Stromal cell of bone marrow (primary cell): ENCODE measurements around the gene EFNA1.

Source experiments
- DNase-seq: peaks from one replicate; pipeline ENCODE4 v3.0.0-alpha.2; 2012; ENCODE audit warnings: low read depth

Gene EFNA1

DNA sequence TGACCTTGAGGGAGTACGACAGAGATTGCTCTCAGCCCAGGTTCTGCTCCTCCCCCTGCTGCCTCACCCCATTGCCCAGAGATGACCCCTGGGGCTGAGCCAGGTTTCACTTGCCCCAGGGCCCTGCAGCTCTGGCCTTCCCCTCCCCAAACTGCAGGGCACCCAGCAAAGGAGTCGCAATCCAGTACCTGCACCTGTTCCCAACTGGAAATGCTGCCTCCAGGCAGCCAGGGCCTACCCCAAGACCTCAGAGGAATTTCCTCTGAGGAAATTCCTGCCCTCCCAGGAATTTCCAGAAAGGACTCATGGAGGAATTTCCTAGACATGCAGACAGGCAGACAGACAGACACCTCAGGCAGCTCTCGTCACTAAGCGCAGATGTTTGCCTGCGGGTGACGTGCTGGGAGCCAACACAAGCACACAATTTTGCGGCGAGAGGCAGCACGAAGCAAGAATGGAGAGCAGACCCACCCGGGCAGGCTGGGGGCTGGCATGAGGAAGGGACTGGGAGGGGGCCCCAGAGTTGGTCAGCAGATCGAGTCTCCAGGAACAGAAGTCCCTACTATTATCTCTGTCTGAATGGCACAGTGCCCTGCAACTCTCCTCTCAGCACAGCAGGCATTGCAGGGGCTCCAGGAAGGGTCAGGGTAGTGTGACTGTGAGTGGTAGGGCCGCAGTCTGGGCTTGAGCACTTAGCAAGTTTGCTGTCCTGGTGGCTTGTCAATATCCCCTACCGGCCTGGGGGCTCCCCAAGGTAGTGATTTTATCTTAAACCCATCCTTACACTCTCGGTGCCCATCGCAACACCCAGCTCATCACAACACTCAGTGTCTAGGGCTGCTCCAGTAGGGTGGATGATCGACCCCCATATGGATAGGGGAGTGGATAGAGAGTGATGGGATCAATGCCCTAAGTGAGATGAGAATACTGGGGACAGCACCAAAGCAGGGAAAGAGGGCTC, 2.9 kb upstream of the EFNA1 start:
- DNase-seq, result no peak

- no peak for DNase-seq
Measured at GRCh38 chr1:155125511-155125945, 2.1 kb upstream of the EFNA1 start.

- DNase-seq, result no peak
Measured at GRCh38 chr1:155125946-155126555, 1.6 kb upstream of the EFNA1 start.

GRCh38 chr1:155126556-155127104, 1.0 kb upstream of the EFNA1 start:
- DNase-seq, result no peak

DNA sequence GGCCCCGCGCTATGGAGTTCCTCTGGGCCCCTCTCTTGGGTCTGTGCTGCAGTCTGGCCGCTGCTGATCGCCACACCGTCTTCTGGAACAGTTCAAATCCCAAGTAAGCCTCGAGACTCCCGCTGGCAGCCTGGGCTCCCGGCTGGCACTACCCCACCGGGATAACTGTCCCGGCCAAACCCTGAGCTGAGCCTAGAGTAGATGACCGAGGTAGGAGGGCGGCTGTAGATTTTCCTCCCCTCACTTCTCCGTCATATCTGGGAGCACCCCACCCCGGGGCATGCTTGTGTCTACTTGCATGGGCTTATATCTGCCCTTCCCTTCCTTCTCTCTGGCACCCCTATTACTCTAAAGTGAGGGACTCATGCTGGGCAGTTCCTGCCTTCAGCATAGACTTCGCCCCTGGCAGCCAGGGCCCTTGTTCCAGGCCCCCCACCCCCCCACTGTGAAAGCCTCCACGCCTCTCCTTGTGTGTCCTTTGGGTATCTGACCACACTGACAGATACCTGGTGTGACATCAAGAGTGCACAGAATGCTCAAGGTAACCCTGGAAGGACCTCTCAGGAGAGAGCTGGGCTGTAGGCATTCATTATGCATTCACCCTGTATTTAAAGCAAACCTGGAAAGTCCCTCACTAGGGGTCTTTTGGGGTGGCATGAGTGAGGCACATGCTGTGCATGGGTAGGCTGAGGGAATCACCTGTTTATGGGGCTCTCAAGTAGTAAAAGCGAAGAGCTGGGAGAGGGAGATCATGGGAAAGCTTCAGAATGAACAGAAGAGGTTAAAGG, 485 bp downstream of the EFNA1 start:
- no peak for DNase-seq

DNA sequence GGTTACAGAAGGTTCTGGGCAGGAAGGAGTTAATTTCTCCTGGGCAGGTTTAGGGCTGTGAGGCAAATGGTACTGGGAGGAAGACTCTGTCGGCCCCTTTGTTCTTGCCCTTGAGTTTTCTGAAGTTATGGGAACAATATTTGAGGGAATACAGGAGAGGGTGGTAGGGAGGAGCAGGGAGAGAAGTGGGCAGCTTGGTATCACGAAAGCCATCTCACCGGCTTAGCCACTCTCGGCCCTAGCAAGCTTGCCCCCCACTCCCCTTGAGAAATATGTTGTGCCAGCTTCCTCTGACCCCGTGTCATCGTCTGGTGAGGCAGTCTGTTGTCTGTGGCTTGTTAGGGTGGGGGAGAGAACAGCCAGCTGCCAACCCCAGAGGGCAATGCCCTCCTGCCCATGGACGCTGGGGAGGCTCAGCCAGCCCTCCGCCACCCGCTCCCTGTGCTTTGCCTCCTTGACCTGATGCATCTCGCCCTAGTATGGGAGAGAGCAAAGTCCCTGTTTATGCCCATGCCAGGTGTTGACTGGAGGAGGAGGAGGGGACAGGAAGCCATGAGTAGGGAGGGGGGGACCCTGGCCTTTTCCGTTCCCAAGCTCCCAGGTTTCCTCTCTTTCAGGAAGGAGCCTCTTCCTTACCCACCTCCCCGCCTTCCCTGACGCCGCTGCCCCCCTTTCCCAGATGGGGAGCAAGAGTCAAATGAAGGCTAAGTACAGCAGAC, 1.2 kb downstream of the EFNA1 start:
- DNase-seq, result no peak

DNA sequence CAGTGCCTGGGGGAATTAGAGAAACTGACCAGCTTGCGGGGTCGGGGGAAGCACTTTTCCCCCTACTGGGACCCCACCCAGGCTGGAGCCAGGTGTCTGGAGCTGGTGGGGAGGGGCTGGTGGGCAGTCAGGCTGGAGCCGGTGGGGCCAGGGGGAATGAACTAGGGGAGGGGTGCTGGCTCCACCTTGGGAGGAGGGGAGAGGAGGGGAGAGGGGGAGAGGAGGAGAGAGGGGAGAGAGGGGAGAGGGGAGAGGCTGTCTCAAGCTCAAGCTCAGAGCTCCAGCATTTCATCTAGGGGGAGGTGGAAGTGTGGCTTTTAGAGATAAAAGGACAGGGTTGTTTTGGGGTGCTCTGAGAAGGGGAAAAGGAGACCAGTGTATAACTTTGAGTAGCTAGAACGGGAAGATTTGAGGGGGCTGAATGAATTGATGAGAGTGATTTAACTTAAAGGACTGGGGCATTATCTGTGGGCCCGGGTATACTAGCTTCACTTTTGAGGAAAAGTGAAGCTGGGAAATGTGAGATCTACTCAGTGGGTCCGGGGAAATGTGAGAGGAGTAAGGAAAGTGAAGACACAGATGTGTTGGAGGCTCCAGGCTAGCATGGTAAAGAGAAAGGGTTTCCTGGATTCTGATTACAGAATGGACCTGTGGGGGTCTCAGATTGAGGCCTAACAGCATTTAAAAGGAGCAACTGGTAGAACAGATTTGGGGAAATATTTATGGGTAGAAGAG, 2.8 kb downstream of the EFNA1 start:
- DNase-seq, result no peak

GRCh38 chr1:155131285-155131684, 3.6 kb downstream of the EFNA1 start:
- DNase-seq, result no peak

DNA sequence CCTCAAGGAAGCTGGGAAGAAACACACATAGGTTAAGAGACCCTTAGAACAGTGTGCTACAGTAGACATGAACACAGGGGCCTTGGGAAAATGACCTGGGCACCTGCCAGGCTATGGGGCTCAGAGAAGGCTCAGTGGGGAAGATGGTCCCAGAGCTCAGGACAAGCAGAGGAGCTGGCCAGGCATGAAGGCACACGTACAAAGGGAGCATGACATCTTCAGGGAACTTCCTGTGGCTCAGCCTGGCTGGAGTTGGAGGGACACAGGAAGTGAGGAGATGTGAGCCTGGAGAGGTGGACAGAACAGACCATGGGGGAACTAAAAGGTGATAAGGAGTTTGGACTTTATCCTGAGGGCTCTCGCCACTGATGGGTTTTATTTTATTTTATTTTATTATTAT, 4.2 kb downstream of the EFNA1 start:
- no peak for DNase-seq

DNA sequence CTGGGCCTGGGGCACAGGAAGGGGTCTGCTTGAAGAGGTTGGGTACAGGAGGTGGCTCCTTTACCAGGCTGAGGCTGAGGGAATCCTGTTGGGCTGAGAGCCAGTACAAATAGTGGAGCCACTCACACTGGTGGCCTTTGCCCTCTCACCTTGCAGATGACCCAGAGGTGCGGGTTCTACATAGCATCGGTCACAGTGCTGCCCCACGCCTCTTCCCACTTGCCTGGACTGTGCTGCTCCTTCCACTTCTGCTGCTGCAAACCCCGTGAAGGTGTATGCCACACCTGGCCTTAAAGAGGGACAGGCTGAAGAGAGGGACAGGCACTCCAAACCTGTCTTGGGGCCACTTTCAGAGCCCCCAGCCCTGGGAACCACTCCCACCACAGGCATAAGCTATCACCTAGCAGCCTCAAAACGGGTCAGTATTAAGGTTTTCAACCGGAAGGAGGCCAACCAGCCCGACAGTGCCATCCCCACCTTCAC, 6.2 kb downstream of the EFNA1 start:
- no peak for DNase-seq

GRCh38 chr1:155134322-155134721, 6.6 kb downstream of the EFNA1 start:
- DNase-seq, result no peak

DNA sequence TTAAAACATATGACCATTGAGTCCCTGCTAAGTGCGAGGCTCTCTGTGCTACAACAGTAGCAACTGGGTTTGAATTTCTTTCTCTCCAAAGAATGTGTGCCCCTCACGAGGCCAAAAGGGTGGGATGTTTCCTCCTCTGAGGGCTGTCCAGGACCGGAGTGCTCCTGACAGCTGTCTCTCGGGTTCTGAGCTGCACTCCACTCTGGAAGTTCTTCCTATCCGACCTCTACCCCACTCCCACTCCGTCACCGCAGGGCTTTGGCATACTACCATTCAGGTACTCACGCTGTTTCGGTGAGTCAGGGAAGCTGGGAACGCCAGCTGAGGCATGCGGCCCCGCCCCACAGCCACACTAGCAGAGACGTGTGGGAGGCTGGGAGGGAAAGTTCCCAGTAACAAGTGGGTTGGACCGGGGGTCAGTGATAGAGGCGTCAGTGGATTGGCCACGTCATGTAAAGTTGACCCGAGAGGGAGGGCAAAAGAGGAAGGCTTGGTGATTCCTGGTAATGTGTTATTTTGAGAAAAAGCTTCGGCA, 7.3 kb downstream of the EFNA1 start:
- DNase-seq, result peak; percentile 87

DNA sequence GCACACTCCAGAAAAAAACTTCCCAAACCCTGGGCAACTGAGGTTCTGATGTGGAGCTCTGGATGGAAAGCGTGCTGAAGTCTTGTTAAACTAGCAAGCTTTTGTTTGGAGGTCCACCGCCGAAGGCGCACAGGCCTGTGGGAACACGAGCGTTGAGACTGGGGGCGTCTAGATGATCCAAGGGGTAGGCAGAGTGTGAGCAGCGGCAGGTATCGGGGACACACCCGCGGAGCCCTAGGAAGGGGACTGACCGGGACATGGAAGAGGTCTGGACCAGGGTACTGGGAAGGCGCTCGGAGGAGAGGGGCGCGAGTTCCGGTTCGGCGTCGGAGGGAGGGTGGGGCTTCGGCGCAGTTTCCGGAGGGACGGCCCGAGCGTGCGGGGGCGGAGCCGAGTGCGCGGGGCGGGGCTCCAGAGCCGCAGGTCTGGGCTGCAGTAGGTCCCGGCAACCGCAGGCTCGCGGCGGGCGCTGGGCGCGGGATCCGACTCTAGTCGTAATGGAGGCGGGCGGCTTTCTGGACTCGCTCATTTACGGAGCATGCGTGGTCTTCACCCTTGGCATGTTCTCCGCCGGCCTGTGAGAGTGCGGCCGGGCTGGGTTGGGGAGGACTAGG, 7.8 kb downstream of the EFNA1 start, which contains the start of gene SLC50A1:
TSS of gene SLC50A1 (plus strand) at position 438 of the 614 bp plus-strand sequence. CDS start at position 498, 60 bp downstream.
- peak; percentile 81 for DNase-seq

GRCh38 chr1:155136748-155137147, 9.1 kb downstream of the EFNA1 start:
- DNase-seq, result no peak

DNA sequence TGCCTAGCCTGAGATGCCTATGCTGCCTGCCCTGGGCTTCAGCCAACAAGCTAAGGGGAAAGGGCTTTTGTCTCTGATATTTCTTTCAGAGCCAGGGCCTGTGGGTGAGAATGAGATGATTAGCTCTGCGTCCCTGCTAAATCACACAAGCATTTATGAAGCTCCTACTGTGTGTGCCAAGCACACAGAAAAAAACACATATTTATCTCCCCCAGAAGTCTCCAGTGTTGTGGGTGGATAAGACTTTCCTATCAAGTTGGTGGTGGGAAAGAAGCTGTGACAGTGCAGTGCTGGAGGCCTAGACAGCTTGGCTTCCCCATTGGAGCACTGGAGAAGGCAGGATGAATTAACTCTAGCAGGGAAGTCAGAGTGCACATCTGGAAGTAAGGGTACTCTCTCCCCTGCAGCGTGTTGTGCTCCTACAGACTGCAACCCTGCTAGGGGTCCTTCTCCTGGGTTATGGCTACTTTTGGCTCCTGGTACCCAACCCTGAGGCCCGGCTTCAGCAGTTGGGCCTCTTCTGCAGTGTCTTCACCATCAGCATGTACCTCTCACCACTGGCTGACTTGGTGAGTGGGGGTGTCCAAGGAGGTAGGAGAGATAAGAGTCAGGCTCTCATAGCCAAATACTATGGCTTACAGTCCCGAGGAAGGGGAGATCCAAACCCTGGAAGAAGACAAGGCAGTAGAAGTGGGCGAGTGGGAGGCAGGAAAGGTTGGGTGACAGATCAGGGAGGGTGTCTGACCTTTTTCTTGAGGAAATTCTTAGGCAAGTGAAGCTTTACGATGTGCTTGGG, 9.7 kb downstream of the EFNA1 start:
- no peak for DNase-seq

DNA sequence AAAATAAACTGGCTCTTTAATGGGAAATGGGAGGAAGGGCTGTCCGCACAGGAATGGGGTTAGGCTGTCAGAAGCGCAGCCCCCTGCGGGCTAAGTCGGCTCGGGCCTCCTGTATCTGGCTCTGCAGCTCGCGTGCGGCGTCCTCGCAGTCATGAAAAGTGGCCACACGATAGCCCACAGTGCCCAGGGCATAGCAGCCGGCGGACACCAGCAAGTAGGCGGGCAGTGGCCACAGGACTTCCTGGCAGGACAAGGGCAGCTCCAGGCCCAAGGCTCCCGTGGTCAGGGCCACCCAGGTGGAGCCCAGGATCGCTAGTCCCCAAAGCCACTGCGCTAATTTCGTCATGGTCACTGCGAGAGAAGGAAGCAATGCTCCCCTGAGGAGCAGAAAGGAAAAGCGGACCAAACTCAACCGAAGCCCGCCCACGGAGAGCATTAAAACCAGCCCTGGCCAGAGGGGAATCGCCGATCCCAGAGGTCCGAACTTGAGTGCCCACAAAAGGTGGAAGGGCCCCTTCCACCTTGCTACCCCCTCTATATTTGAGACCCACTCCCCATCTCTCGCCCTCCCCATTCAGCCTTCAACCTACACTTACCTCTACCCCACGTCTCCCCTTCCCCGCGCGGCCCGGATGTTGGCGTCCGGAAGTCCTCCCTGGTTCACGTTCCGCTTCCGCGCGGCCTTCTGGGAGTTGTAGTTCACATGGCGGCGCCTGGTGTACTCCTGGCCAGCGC, 12.4 kb downstream of the EFNA1 start, which contains the start of gene DPM3:
TSS of gene DPM3 (minus strand) at position 637 of the 735 bp plus-strand sequence. CDS start at position 346, 291 bp downstream.
- DNase-seq, result peak; percentile 65

GRCh38 chr1:155140630-155140953, 12.9 kb downstream of the EFNA1 start:
- DNase-seq, result no peak

GRCh38 chr1:155141749-155142148, 14.1 kb downstream of the EFNA1 start:
- DNase-seq, result no peak
